ENCODE results near the gene RPLP2.
A peak's percentile ranks its signal among the peaks of the same experiment; 100 is the strongest.

The RPLP2 gene

DNA sequence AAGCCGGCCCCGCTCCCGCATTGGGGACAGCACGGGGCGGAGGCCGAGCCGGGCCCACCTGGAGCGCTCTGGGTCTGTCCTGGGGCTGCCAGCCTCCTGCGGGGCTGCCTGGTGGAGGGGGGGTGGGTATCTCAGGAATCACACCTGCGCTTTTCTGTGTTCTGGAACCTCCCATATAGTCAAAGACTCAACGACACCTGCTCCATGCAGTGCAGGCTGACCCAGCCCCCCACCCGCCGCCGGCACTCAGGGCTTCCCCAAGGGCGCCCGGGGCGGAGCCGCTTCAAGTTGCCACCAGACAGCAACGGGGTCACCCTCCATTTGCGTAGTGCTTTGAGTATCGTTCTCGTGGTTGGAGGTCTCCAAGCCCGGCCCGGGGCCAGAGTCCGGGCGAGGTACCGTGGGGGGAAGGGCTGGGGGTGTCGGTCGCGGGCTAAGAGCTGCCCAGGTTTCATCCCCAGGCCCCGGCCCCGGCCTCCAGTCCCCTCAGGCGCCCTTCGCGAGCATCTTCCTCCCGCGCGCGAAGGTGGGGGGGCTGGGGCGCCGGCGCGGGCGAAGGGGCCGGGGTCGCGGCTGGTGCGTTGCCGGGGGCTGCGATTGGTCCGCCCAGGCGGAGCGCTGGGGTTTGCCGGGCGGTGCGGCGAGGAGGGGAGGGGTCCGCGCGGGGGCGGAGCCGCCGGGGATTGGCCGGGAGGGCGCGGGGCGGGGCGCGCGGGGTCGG is 39.5 kb downstream of the RPLP2 start:
- H3K4me3 ChIP-seq (ENCODE audit: low read depth in 1 of 5, low read length in 5 of 5), result peak overlapping the region in 1 of 5 donors; percentile 15
- H3K9ac ChIP-seq (ENCODE audit: low read length in 5 of 5), result no peak overlapping the region
- H3K4me1 ChIP-seq (ENCODE audit: control insufficient read depth in 5 of 5, insufficient read depth in 5 of 5, low read length in 5 of 5), result peaks cover 5 to 65% (median 58%) of the 10 kb centered on the region in 5 donors
- no peaks in the 10 kb centered on the region for H3K9me3 ChIP-seq (ENCODE audit: control insufficient read depth in 5 of 5, low read length in 5 of 5)
- no peak overlapping the region for H3K27ac ChIP-seq (ENCODE audit: low read depth, low read length)
- H3K36me3 ChIP-seq (ENCODE audit: control insufficient read depth in 5 of 5, insufficient read depth in 5 of 5, low read length in 5 of 5), result peaks cover 0 to 24% (median 10%) of the 10 kb centered on the region in 5 donors
- H3K27me3 ChIP-seq (ENCODE audit: control insufficient read depth in 5 of 5, insufficient read depth in 4 of 5, low read length in 5 of 5), result no peaks in the 10 kb centered on the region

DNA sequence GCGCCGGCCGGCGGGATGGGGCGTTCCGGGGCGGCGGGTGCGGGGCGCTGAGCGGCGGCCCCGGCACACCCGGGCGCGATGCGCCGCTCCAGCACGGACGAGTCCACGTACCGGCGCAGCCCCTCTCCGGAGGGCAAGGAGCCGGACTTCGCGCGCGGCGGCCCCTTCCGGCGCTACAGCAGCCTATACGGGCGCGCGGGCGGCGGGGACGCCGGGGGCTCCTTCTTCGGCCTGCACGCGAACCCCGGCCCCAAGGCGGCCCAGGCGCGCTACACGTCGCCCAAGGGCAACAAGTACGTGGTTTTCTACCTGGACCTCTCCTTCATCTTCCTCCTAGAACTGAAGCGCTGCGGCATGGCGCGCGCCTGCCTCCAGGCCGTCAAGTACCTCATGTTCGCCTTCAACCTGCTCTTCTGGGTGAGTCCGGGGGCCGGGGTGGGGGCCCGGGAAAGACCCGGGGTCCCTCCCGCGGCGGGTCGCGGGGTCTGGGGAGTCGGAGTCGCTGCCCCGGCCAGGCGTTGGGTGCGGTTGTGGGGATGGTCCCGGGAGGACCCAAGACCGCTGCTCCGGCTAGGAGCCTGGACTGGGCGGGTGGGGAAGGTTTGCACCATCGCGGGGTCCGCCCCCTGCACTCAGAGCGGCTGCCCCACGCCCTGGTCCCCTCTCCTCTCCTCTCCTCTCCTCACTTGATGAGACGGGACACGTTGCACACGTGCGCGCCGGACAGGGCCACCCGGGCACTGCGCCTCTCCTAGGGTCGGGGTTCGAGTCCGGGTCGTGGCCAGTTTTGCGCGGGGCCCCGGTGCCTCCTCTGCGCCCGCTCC is 40.4 kb downstream of the RPLP2 start:
- Histone ChIP-seq H3K27me3 (ENCODE audit: control insufficient read depth in 5 of 5, insufficient read depth in 4 of 5, low read length in 5 of 5) (no peaks in the 10 kb centered on the region), H3K4me1 (ENCODE audit: control insufficient read depth in 5 of 5, insufficient read depth in 5 of 5, low read length in 5 of 5) (peaks cover 3 to 68% (median 58%) of the 10 kb centered on the region in 5 donors)

DNA sequence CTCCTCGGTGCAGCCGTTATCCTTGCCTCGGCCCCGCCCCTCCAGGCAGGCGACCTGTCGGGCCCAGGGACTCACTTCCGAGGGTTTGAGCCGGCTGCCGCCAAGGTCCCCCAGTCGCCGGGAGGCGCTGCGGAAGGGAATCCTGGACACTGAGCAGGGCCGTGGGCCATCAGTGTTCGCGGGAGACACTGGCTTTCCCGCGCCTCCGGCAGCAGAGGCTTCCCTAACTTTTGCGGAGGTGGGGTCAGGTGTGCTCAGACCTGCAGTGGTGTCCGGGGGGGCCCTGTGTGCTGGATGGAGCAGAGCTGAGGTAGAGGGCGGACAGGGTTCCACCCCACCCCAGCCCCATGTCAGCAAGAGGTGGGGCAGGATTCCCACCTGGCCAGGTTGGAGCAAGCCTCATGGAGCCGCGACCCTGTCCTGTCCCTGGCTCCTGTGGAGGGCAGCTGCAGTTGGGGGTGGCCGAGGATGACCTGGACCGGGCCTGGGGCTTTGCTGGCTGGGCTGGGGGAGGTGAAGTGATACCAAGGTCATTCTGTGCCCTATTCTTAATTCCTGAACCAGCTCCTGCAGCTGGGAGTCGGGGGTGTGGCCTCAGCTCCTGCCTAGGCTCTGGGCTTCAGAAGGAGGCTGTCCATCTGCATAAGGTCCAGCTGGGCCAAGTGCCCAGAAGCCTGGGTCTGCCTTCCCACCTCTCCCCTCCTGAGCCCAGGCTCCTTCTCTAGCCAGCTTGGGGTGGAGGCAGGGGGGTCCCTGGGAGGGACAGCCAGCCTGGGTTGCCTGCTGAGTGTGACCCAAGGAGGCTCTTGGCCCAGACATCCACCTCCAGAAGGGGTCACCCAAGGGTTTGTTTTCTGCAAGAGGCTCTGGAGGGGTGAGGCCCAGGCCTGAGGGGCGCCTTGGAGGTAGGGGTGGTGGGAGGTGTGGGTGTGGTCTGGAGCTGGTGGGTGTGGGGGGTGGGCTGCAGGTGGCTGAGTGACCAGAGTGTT is 41.3 kb downstream of the RPLP2 start:
- Histone ChIP-seq H3K36me3 (ENCODE audit: control insufficient read depth in 5 of 5, insufficient read depth in 5 of 5, low read length in 5 of 5) (peaks cover 0 to 39% (median 23%) of the 10 kb centered on the region in 5 donors), H3K9me3 (ENCODE audit: control insufficient read depth in 5 of 5, low read length in 5 of 5) (no peaks in the 10 kb centered on the region), H3K9ac (ENCODE audit: low read length in 5 of 5) (peak overlapping the region in 1 of 5 donors; percentile 35), H3K4me1 (ENCODE audit: control insufficient read depth in 5 of 5, insufficient read depth in 5 of 5, low read length in 5 of 5) (peaks cover 3 to 66% (median 50%) of the 10 kb centered on the region in 5 donors), H3K4me3 (ENCODE audit: low read depth in 1 of 5, low read length in 5 of 5) (no peak overlapping the region), H3K27me3 (ENCODE audit: control insufficient read depth in 5 of 5, insufficient read depth in 4 of 5, low read length in 5 of 5) (no peaks in the 10 kb centered on the region), H3K27ac (ENCODE audit: low read depth, low read length) (no peak overlapping the region)

More for the DNA sequence above, 40.4 kb downstream of the RPLP2 start:
- peaks cover 0 to 31% (median 15%) of the 10 kb centered on the region in 5 donors for H3K36me3 ChIP-seq (ENCODE audit: control insufficient read depth in 5 of 5, insufficient read depth in 5 of 5, low read length in 5 of 5)
- H3K9me3 ChIP-seq (ENCODE audit: control insufficient read depth in 5 of 5, low read length in 5 of 5), result no peaks in the 10 kb centered on the region
- peak overlapping the region in 1 of 5 donors; percentile 22 for H3K4me3 ChIP-seq (ENCODE audit: low read depth in 1 of 5, low read length in 5 of 5)
- no peak overlapping the region for H3K9ac ChIP-seq (ENCODE audit: low read length in 5 of 5)
- H3K27ac ChIP-seq (ENCODE audit: low read depth, low read length), result no peak overlapping the region

DNA sequence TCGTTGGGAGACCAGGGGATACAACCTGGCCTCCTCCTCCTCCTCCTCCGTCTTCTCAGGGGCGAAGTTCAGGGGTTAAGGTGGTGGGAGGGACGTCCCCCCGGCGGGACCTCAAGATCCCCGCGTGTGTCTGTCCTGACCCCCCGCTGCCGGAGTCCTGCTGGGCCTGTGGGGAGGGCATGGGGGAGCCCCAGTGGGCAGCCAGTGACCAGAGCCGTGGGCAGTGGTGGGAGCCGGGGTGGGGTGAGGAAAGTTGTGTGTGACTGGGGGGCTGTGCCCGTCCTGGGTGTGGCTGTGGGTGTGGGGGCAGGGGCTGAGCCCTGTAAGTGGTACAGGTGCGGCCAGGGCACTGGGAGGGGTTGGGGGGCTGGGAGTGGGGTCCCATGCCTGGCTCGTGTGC is 43.0 kb downstream of the RPLP2 start:
- peaks cover 3 to 65% (median 51%) of the 10 kb centered on the region in 5 donors for H3K4me1 ChIP-seq (ENCODE audit: control insufficient read depth in 5 of 5, insufficient read depth in 5 of 5, low read length in 5 of 5)
- H3K27ac ChIP-seq (ENCODE audit: low read depth, low read length), result no peak overlapping the region
- H3K27me3 ChIP-seq (ENCODE audit: control insufficient read depth in 5 of 5, insufficient read depth in 4 of 5, low read length in 5 of 5), result no peaks in the 10 kb centered on the region
- H3K4me3 ChIP-seq (ENCODE audit: low read depth in 1 of 5, low read length in 5 of 5), result no peak overlapping the region
- peaks cover 0 to 40% (median 25%) of the 10 kb centered on the region in 5 donors for H3K36me3 ChIP-seq (ENCODE audit: control insufficient read depth in 5 of 5, insufficient read depth in 5 of 5, low read length in 5 of 5)
- no peaks in the 10 kb centered on the region for H3K9me3 ChIP-seq (ENCODE audit: control insufficient read depth in 5 of 5, low read length in 5 of 5)
- no peak overlapping the region for H3K9ac ChIP-seq (ENCODE audit: low read length in 5 of 5)

DNA sequence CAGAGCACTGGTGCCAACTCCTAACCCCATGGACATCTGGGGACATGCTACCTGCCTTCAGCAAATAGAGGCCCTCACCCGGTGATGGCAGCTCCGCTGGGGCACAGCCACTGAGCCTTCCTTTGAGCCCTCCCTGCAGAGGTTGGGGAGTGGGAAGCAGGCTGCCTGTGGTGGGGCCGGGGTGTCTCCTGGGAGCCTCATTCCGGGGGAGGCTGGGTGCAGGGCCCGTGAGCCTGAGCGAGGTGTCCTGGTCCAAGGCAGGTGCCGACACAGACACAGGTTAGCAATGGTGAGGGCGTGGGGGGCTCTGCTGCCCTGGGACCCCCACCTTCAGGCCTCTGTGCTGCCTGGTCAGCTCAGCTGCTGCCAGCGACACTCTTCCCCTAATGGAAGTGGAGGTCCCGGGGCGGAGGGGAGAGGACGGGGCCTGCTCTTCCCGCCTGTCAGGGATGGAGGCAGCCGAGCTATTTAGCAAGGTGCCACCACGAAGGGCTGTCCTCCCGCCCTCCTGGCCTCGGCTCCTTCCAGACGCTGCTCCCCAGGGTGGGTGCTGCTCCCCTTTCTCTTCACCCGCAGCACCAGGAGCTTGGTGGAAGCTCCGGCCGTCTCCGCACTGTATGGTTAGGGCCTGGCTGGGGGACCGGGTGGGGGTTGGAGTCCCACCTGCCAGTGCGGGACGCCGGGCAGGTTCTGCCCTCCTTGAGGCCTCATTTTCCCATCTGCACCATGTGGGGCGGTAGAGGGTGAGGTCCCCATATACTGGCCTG is 44.1 kb downstream of the RPLP2 start:
- H3K9me3 ChIP-seq (ENCODE audit: control insufficient read depth in 5 of 5, low read length in 5 of 5), result no peaks in the 10 kb centered on the region
- peaks cover 0 to 48% (median 30%) of the 10 kb centered on the region in 5 donors for H3K36me3 ChIP-seq (ENCODE audit: control insufficient read depth in 5 of 5, insufficient read depth in 5 of 5, low read length in 5 of 5)
- peaks cover 0 to 2% (median 0%) of the 10 kb centered on the region in 5 donors for H3K27me3 ChIP-seq (ENCODE audit: control insufficient read depth in 5 of 5, insufficient read depth in 4 of 5, low read length in 5 of 5)
- no peak overlapping the region for H3K27ac ChIP-seq (ENCODE audit: low read depth, low read length)
- no peak overlapping the region for H3K9ac ChIP-seq (ENCODE audit: low read length in 5 of 5)
- no peak overlapping the region for H3K4me3 ChIP-seq (ENCODE audit: low read depth in 1 of 5, low read length in 5 of 5)
- peaks cover 9 to 63% (median 50%) of the 10 kb centered on the region in 5 donors for H3K4me1 ChIP-seq (ENCODE audit: control insufficient read depth in 5 of 5, insufficient read depth in 5 of 5, low read length in 5 of 5)

DNA sequence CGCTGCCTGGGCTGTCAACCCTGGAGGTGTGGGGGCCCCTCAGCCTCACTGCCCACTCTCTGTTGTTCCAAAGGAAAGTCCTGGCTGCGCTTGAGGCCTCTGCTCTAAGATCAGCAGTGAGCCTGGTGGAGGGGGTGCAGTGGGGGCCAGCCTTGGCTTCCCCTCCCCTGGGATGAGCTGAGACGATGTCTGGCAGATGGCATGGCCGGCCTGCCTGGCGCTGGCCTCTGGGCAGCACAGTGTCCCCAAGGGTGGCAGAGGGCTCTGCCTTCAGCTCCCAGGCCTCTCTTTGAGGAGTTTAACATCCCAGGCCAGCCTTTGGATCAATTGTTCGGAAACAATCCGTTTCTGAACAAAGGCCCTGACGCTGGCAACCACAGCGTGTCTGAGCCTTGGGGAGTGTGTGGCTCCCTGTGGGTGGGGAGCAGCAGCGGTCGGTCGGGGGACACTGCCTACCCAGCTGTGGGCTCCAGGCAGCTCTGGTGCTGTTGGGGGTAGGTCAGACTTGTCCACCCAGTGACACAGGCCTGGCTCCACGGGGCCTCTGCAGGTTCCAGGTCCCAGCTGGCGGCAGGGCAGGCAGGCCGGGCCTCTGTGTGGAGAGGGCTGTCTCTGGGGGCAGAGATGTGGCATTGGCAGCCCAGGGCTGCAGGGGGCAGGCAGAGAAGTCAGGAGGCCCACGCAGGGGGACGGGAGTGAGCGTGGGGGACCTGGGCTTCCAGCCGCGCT is 45.0 kb downstream of the RPLP2 start:
- Histone ChIP-seq H3K4me1 (ENCODE audit: control insufficient read depth in 5 of 5, insufficient read depth in 5 of 5, low read length in 5 of 5) (peaks cover 12 to 67% (median 53%) of the 10 kb centered on the region in 5 donors), H3K9me3 (ENCODE audit: control insufficient read depth in 5 of 5, low read length in 5 of 5) (no peaks in the 10 kb centered on the region), H3K9ac (ENCODE audit: low read length in 5 of 5) (no peak overlapping the region), H3K27ac (ENCODE audit: low read depth, low read length) (no peak overlapping the region), H3K36me3 (ENCODE audit: control insufficient read depth in 5 of 5, insufficient read depth in 5 of 5, low read length in 5 of 5) (peaks cover 0 to 48% (median 30%) of the 10 kb centered on the region in 5 donors), H3K27me3 (ENCODE audit: control insufficient read depth in 5 of 5, insufficient read depth in 4 of 5, low read length in 5 of 5) (peaks cover 0 to 2% (median 0%) of the 10 kb centered on the region in 5 donors), H3K4me3 (ENCODE audit: low read depth in 1 of 5, low read length in 5 of 5) (no peak overlapping the region)

DNA sequence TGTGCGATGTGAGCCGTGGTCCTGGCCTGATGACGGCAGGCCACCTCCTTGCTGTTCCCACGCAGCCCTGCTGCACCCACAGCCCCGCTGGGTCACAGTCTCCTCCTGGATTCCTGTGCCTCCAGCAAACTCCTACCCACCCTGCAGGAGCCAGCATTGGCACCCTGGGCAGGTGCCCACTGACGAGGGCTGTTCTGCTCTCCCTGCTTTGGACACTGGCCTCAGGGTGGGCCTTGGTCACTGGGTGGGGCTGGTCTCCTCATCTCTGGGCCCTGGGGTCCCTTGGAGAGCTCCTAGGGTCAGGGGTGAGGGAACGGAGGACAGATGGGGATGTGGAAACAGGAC is 45.5 kb downstream of the RPLP2 start:
- no peak overlapping the region for H3K9ac ChIP-seq (ENCODE audit: low read length in 5 of 5)
- H3K4me3 ChIP-seq (ENCODE audit: low read depth in 1 of 5, low read length in 5 of 5), result no peak overlapping the region

DNA sequence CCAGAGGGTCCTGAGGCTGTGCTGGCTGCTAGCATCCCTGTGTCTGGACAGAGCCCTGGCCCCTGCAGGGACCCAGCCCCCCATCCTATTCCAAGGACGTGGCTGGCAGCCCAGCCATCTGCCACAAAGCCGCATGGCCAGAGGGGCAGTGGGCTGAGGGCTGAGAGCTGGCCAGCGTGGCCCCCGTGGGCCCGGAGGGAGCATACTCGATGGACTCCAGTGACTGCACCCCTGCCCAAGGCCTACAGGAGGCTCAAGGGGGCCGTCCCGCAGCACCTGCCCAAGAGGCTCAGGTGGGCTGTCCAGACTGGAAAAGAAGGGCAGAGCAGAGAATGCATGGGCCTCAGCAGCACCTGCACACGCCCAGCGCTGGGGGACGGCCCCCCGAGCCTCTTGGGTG is 46.0 kb downstream of the RPLP2 start:
- Histone ChIP-seq H3K27ac (ENCODE audit: low read depth, low read length) (no peak overlapping the region), H3K36me3 (ENCODE audit: control insufficient read depth in 5 of 5, insufficient read depth in 5 of 5, low read length in 5 of 5) (peaks cover 0 to 45% (median 23%) of the 10 kb centered on the region in 5 donors), H3K4me3 (ENCODE audit: low read depth in 1 of 5, low read length in 5 of 5) (no peak overlapping the region), H3K27me3 (ENCODE audit: control insufficient read depth in 5 of 5, insufficient read depth in 4 of 5, low read length in 5 of 5) (peaks cover 0 to 2% (median 0%) of the 10 kb centered on the region in 5 donors), H3K9ac (ENCODE audit: low read length in 5 of 5) (no peak overlapping the region), H3K9me3 (ENCODE audit: control insufficient read depth in 5 of 5, low read length in 5 of 5) (no peaks in the 10 kb centered on the region), H3K4me1 (ENCODE audit: control insufficient read depth in 5 of 5, insufficient read depth in 5 of 5, low read length in 5 of 5) (peaks cover 12 to 68% (median 54%) of the 10 kb centered on the region in 5 donors)

More for the DNA sequence above, 45.5 kb downstream of the RPLP2 start:
- no peaks in the 10 kb centered on the region for H3K9me3 ChIP-seq (ENCODE audit: control insufficient read depth in 5 of 5, low read length in 5 of 5)
- H3K27ac ChIP-seq (ENCODE audit: low read depth, low read length), result no peak overlapping the region
- peaks cover 0 to 46% (median 28%) of the 10 kb centered on the region in 5 donors for H3K36me3 ChIP-seq (ENCODE audit: control insufficient read depth in 5 of 5, insufficient read depth in 5 of 5, low read length in 5 of 5)
- H3K27me3 ChIP-seq (ENCODE audit: control insufficient read depth in 5 of 5, insufficient read depth in 4 of 5, low read length in 5 of 5), result peaks cover 0 to 2% (median 0%) of the 10 kb centered on the region in 5 donors
- H3K4me1 ChIP-seq (ENCODE audit: control insufficient read depth in 5 of 5, insufficient read depth in 5 of 5, low read length in 5 of 5), result peaks cover 12 to 71% (median 55%) of the 10 kb centered on the region in 5 donors

Data from subcutaneous abdominal adipose tissue (tissue), 5 donors.